Stimulated activated CD4-positive, alpha-beta T cell treated with anti-CD3 and anti-CD28 coated beads, Interleukin-2, amount 100 ng/mL, for 4 hours (primary cell): ENCODE data around the gene ARHGEF28.

Experiments
- DNase-seq: peaks from one replicate; pipeline ENCODE4 v3.0.0-alpha.2; 2020; ENCODE audit warnings: low read depth

The ARHGEF28 gene

GRCh38 chr5:73822278-73822988 lies 196.4 kb downstream of the ARHGEF28 start:
- no peak for DNase-seq

GRCh38 chr5:73822989-73823339 lies 197.0 kb downstream of the ARHGEF28 start:
- no peak for DNase-seq

- no peak for DNase-seq
Observed at GRCh38 chr5:73823508-73823925, 197.5 kb downstream of the ARHGEF28 start.

GRCh38 chr5:73825199-73825598 lies 199.2 kb downstream of the ARHGEF28 start:
- no peak for DNase-seq

GRCh38 chr5:73825736-73826135 lies 199.7 kb downstream of the ARHGEF28 start:
- DNase-seq: no peak

GRCh38 chr5:73826301-73827105 lies 200.5 kb downstream of the ARHGEF28 start:
- no peak for DNase-seq

- DNase-seq: no peak
Observed at GRCh38 chr5:73827106-73827450, 201.1 kb downstream of the ARHGEF28 start.

GRCh38 chr5:73828465-73828864 lies 202.5 kb downstream of the ARHGEF28 start:
- no peak for DNase-seq

- no peak for DNase-seq
Observed at GRCh38 chr5:73830646-73831045, 204.7 kb downstream of the ARHGEF28 start.

- no peak for DNase-seq
Observed at GRCh38 chr5:73831066-73831465, 205.1 kb downstream of the ARHGEF28 start.

GRCh38 chr5:73834693-73835092 lies 208.7 kb downstream of the ARHGEF28 start:
- DNase-seq: no peak

GRCh38 chr5:73835726-73836125 lies 209.7 kb downstream of the ARHGEF28 start:
- no peak for DNase-seq

GRCh38 chr5:73836607-73837006 lies 210.6 kb downstream of the ARHGEF28 start:
- DNase-seq: no peak

GRCh38 chr5:73838901-73839300 lies 212.9 kb downstream of the ARHGEF28 start:
- DNase-seq: no peak

GRCh38 chr5:73841641-73842040 lies 215.6 kb downstream of the ARHGEF28 start:
- DNase-seq: no peak

GRCh38 chr5:73844165-73844564 lies 218.2 kb downstream of the ARHGEF28 start:
- no peak for DNase-seq

GRCh38 chr5:73851471-73852181 lies 225.6 kb downstream of the ARHGEF28 start:
- no peak for DNase-seq

GRCh38 chr5:73853091-73853490 lies 227.1 kb downstream of the ARHGEF28 start:
- DNase-seq: no peak

GRCh38 chr5:73856997-73857396 lies 231.0 kb downstream of the ARHGEF28 start:
- no peak for DNase-seq

- DNase-seq: no peak
Observed at GRCh38 chr5:73857446-73857845, 231.4 kb downstream of the ARHGEF28 start.

- no peak for DNase-seq
Observed at GRCh38 chr5:73858054-73858453, 232.1 kb downstream of the ARHGEF28 start.

GRCh38 chr5:73858776-73859175 lies 232.8 kb downstream of the ARHGEF28 start:
- DNase-seq: no peak

- no peak for DNase-seq
Observed at GRCh38 chr5:73859696-73860095, 233.7 kb downstream of the ARHGEF28 start.
